Neural cell (in vitro differentiated cells): ENCODE data around the gene PTPRR. TPM values are rescaled to one million over a fixed set of nuclear protein-coding genes. Genes with fewer than 3 reads are reported as not detected.

Experiments
- H2AFZ ChIP-seq: fragments of 200-600, 300-800 bp; sonication (generic), shearing (Covaris generic); 2 replicates; pipeline ENCODE4 v1.6.0; 2014; ENCODE audit warnings: low read depth, mild to moderate bottlenecking, antibody characterized with exemption, low read length, moderate library complexity
- H3F3A ChIP-seq: fragments of 200-600 bp; shearing (Covaris generic); 2 replicates; pipeline ENCODE4 v1.6.1; 2016; ENCODE audit warnings: mild to moderate bottlenecking, moderate library complexity, mixed read lengths, antibody characterized with exemption, low read length; ENCODE audit not compliant: insufficient read depth, poor library complexity, severe bottlenecking
- H3K27ac ChIP-seq: fragments of 200-600, 300-800 bp; sonication (generic), shearing (Covaris generic); 2 replicates; pipeline ENCODE4 v1.5.1; 2014; ENCODE audit warnings: mild to moderate bottlenecking, low read length, moderate library complexity
- H3K27me3 ChIP-seq: fragments of 300-800, 200-600 bp; sonication (generic), shearing (Covaris generic); 2 replicates; pipeline ENCODE4 v1.6.0; 2014; ENCODE audit warnings: mild to moderate bottlenecking, low read depth, low read length, moderate library complexity; ENCODE audit not compliant: insufficient read depth
- H3K36me3 ChIP-seq: fragments of 300-800, 200-600 bp; sonication (generic), shearing (Covaris generic); 2 replicates; pipeline ENCODE4 v1.5.1; 2014; ENCODE audit warnings: mild to moderate bottlenecking, antibody characterized with exemption, low read length, moderate library complexity; ENCODE audit not compliant: insufficient read depth
- H3K4me2 ChIP-seq: fragments of 300-800, 200-600 bp; sonication (generic), shearing (Covaris generic); 2 replicates; pipeline ENCODE4 v1.6.0; 2014; ENCODE audit warnings: mild to moderate bottlenecking, low read length
- H3K4me3 ChIP-seq: fragments of 300-800, 200-600 bp; sonication (generic), shearing (Covaris generic); 2 replicates; pipeline ENCODE4 v1.5.1; 2014; ENCODE audit warnings: mild to moderate bottlenecking, low read length, moderate library complexity
- H3K79me2 ChIP-seq: fragments of 200-600 bp; shearing (Covaris generic); replicated peaks from 2 replicates; pipeline ENCODE4 v1.6.0; 2014; ENCODE audit warnings: mild to moderate bottlenecking, low read length, moderate library complexity; ENCODE audit not compliant: insufficient read depth
- H3K9ac ChIP-seq: fragments of 300-800, 200-600 bp; sonication (generic), shearing (Covaris generic); 2 replicates; pipeline ENCODE4 v1.6.1; 2016; ENCODE audit warnings: mild to moderate bottlenecking, low read length, mixed read lengths
- H3K9me2 ChIP-seq: fragments of 200-600 bp; shearing (Covaris generic); 2 replicates; pipeline ENCODE4 v1.6.1; 2016; ENCODE audit warnings: mild to moderate bottlenecking, low read length, mixed read lengths; ENCODE audit not compliant: insufficient read depth
- H3K9me3 ChIP-seq: fragments of 200-600, 300-800 bp; sonication (generic), shearing (Covaris generic); 2 replicates; pipeline ENCODE4 v1.6.1; 2016; ENCODE audit warnings: mild to moderate bottlenecking, mixed run types, low read length, moderate library complexity, mixed read lengths
- H4K20me1 ChIP-seq: fragments of 200-600 bp; shearing (Covaris generic); 2 replicates; pipeline ENCODE4 v1.6.1; 2016; ENCODE audit warnings: mild to moderate bottlenecking, mixed run types; ENCODE audit not compliant: insufficient read depth
- EP300 ChIP-seq: fragments of 450-650 bp; conservative IDR thresholded peaks from 2 replicates; pipeline ENCODE4 v1.6.1; 2014; ENCODE audit warnings: antibody characterized with exemption, mild to moderate bottlenecking, moderate library complexity; ENCODE audit not compliant: poor library complexity, severe bottlenecking
- EZH2 ChIP-seq: fragments of 200-600, 300-800 bp; shearing (Covaris generic), sonication (generic); IDR thresholded peaks from 2 replicates; pipeline ENCODE4 v1.6.1; 2014; ENCODE audit warnings: antibody characterized with exemption, low read length, borderline replicate concordance, mild to moderate bottlenecking; ENCODE audit not compliant: insufficient read depth, poor library complexity, severe bottlenecking
- MXI1 ChIP-seq: fragments of 450-650 bp; conservative IDR thresholded peaks from 2 replicates; pipeline ENCODE4 v1.6.1; 2014; ENCODE audit warnings: antibody characterized with exemption, mild to moderate bottlenecking; ENCODE audit not compliant: poor library complexity, severe bottlenecking
- POLR2AphosphoS5 ChIP-seq: IDR thresholded peaks from 2 replicates; pipeline ENCODE4 v1.6.1; 2012
- RAD21 ChIP-seq: fragments of 450-650 bp; conservative IDR thresholded peaks from 2 replicates; pipeline ENCODE4 v1.6.1; 2014; ENCODE audit warnings: antibody characterized with exemption, mild to moderate bottlenecking, moderate library complexity
- SMC3 ChIP-seq: fragments of 450-650 bp; conservative IDR thresholded peaks from 2 replicates; pipeline ENCODE4 v1.6.1; 2014; ENCODE audit warnings: antibody characterized with exemption, mild to moderate bottlenecking, moderate library complexity; ENCODE audit not compliant: poor library complexity
- TAF1 ChIP-seq: IDR thresholded peaks from 2 replicates; pipeline ENCODE4 v1.6.1; 2012; ENCODE audit warnings: low read depth
- polyA plus RNA-seq: library from polyadenylated mRNA; depleted of rRNA; stranded (reverse); fragments of >200 nt; gene quantifications from 2 replicates; pipeline ENCODE4 v1.2.3, GENCODE V29; 2014
- TF ChIP-seq, protein P1 (sequence below): IDR thresholded peaks from 2 replicates; pipeline ENCODE4 v1.6.1; 2012; ENCODE audit warnings: borderline replicate concordance
- TF ChIP-seq, protein P2 (sequence below): fragments of 450-650 bp; IDR thresholded peaks from 2 replicates; pipeline ENCODE4 v1.5.1; 2014; ENCODE audit warnings: antibody characterized with exemption, mild to moderate bottlenecking, moderate library complexity; ENCODE audit not compliant: poor library complexity, severe bottlenecking

PTPRR gene
- polyA plus RNA-seq, 1 donor from 2014 or later, result 2.2 TPM

DNA sequence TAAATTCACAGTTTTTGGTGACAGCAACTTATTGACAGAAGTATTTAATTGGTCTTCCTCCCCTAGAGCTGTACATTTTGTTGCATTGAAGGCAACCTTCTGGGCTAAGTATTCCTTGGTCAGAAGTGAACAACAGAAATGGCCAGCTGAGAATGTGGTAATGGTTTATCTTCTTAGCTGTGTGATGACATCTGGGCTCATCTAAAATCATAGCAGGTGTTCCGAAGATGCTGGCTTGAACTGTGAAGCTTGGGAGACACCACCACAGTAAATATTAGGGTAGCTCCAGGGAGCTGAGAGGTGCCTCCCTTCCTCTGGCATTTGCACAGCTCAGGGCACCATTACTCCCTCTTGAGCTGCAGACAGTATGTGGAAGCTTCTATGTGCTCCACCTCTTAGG lies 279.6 kb downstream of the PTPRR start:
- Histone ChIP-seq H3K4me3 (no peak overlapping the region), H3K9me2 (no peaks in the 10 kb centered on the region), H3K79me2 (no peaks in the 10 kb centered on the region), H3K27me3 (no peaks in the 10 kb centered on the region), H3K4me2 (no peak overlapping the region), H3F3A (no peaks in the 10 kb centered on the region), H3K27ac (no peak overlapping the region), H3K9me3 (no peaks in the 10 kb centered on the region), H4K20me1 (no peaks in the 10 kb centered on the region), H3K36me3 (no peaks in the 10 kb centered on the region), H2AFZ (no peak overlapping the region), H3K9ac (no peak overlapping the region)
- TF ChIP-seq SMC3, result no peak
- no peak for TF ChIP-seq TAF1
- TF ChIP-seq MXI1, result no peak
- no peak for TF ChIP-seq RAD21
- TF ChIP-seq EP300, result no peak
- no peak for TF ChIP-seq POLR2AphosphoS5
- TF ChIP-seq, protein P1, sequence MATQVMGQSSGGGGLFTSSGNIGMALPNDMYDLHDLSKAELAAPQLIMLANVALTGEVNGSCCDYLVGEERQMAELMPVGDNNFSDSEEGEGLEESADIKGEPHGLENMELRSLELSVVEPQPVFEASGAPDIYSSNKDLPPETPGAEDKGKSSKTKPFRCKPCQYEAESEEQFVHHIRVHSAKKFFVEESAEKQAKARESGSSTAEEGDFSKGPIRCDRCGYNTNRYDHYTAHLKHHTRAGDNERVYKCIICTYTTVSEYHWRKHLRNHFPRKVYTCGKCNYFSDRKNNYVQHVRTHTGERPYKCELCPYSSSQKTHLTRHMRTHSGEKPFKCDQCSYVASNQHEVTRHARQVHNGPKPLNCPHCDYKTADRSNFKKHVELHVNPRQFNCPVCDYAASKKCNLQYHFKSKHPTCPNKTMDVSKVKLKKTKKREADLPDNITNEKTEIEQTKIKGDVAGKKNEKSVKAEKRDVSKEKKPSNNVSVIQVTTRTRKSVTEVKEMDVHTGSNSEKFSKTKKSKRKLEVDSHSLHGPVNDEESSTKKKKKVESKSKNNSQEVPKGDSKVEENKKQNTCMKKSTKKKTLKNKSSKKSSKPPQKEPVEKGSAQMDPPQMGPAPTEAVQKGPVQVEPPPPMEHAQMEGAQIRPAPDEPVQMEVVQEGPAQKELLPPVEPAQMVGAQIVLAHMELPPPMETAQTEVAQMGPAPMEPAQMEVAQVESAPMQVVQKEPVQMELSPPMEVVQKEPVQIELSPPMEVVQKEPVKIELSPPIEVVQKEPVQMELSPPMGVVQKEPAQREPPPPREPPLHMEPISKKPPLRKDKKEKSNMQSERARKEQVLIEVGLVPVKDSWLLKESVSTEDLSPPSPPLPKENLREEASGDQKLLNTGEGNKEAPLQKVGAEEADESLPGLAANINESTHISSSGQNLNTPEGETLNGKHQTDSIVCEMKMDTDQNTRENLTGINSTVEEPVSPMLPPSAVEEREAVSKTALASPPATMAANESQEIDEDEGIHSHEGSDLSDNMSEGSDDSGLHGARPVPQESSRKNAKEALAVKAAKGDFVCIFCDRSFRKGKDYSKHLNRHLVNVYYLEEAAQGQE, result no peak
- TF ChIP-seq, protein P2, sequence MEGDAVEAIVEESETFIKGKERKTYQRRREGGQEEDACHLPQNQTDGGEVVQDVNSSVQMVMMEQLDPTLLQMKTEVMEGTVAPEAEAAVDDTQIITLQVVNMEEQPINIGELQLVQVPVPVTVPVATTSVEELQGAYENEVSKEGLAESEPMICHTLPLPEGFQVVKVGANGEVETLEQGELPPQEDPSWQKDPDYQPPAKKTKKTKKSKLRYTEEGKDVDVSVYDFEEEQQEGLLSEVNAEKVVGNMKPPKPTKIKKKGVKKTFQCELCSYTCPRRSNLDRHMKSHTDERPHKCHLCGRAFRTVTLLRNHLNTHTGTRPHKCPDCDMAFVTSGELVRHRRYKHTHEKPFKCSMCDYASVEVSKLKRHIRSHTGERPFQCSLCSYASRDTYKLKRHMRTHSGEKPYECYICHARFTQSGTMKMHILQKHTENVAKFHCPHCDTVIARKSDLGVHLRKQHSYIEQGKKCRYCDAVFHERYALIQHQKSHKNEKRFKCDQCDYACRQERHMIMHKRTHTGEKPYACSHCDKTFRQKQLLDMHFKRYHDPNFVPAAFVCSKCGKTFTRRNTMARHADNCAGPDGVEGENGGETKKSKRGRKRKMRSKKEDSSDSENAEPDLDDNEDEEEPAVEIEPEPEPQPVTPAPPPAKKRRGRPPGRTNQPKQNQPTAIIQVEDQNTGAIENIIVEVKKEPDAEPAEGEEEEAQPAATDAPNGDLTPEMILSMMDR, result no peak
- no peak for TF ChIP-seq EZH2

DNA sequence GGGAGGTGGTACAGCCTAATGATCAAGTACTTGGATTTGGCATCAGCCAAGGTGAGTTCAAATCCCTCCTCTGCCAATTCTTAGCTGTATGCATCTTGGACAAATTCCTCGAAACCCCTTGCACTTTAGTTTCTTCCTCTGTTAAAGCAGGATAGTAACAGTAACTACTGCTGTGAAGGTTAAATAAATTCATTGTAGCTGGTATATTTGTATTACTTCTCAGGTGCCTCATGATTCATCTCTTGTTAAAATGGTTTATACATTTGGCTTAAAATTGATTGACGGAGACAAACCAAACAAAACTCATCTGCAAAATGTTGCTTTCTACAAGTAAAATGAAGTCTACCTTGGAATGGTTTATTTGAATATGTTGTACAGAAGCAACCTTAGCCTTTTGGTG lies 281.0 kb downstream of the PTPRR start:
- H3K9ac ChIP-seq, result no peak overlapping the region
- no peaks in the 10 kb centered on the region for H3K36me3 ChIP-seq
- H4K20me1 ChIP-seq, result no peaks in the 10 kb centered on the region
- no peaks in the 10 kb centered on the region for H3F3A ChIP-seq
- H3K9me3 ChIP-seq, result no peaks in the 10 kb centered on the region
- H3K79me2 ChIP-seq, result no peaks in the 10 kb centered on the region
- no peaks in the 10 kb centered on the region for H3K9me2 ChIP-seq
- H2AFZ ChIP-seq, result no peak overlapping the region
- H3K4me2 ChIP-seq, result no peak overlapping the region
- TF ChIP-seq POLR2AphosphoS5, result no peak
- TF ChIP-seq TAF1, result no peak
- TF ChIP-seq, protein P2, result no peak
- no peak for TF ChIP-seq MXI1
- no peak for TF ChIP-seq EP300
- TF ChIP-seq EZH2, result no peak
- TF ChIP-seq, protein P1, result no peak
- no peak for TF ChIP-seq SMC3
- TF ChIP-seq RAD21, result no peak
- no peaks in the 10 kb centered on the region for H3K27me3 ChIP-seq
- H3K27ac ChIP-seq, result no peak overlapping the region
- H3K4me3 ChIP-seq, result no peak overlapping the region
